A549 (cell line): ENCODE data around the gene CXCL14. TPM values are rescaled to one million over a fixed set of nuclear protein-coding genes. Genes with fewer than 3 reads are reported as not detected.

ENCODE experiments used
- ATAC-seq, 2 experiments: fragments of 200-7000 bp in 1 of 2; fragments of >200 bp in 1 of 2; cut with Nextera tagmentation in 1 of 2; cut with Tn5 transposase in 1 of 2; 3 replicates each; pipeline versions ENCODE4 v1.8.0 to v1.9.1; 2018 to 2020; ENCODE audit warnings: mild to moderate bottlenecking in 1 of 2, moderate library complexity in 1 of 2
- CTCF ChIA-PET: fragments of 300-600 bp; sonication (Branson Sonifier 250); formaldehyde crosslinking; extraction: SDS; loops from one replicate; lab custom pipeline; 2021; ENCODE audit warnings: antibody characterized with exemption, inconsistent platforms; lab: Yijun Ruan, JAX
- POLR2A ChIA-PET: fragments of 350-600 bp; formaldehyde crosslinking; extraction: SDS; loops from one replicate; lab custom pipeline; 2021; ENCODE audit warnings: antibody characterized with exemption, inconsistent platforms; lab: Yijun Ruan, JAX
- DNase-seq, 2 experiments: peaks; one replicate each; pipeline versions ENCODE4 v3.0.0 to v3.0.0-alpha.2; 2011 to 2016; ENCODE audit warnings: low read depth in 1 of 2, low spot score in 1 of 2
- FAIRE-seq: peaks from 2 replicates; lab custom pipeline; 2011; peaks lifted over from hg19 to GRCh38; lab: Jason Lieb, UNC
- H3K27ac ChIP-seq, 2 experiments: fragments of >200 bp; sonication (Bioruptor Twin); formaldehyde crosslinking; 3 replicates each; pipeline ENCODE4 v1.5.1; 2016 to 2017
- H3K4me1 ChIP-seq: fragments of >200 bp; sonication (Bioruptor Twin); formaldehyde crosslinking; 3 replicates; pipeline ENCODE4 v1.6.1; 2016
- H3K4me2 ChIP-seq: fragments of >200 bp; sonication (Bioruptor Twin); formaldehyde crosslinking; 3 replicates; pipeline ENCODE4 v1.6.1; 2016
- H3K4me3 ChIP-seq: fragments of >200 bp; sonication (Bioruptor Twin); formaldehyde crosslinking; 3 replicates; pipeline ENCODE4 v1.5.1; 2016
- H3K9me3 ChIP-seq: fragments of >200 bp; sonication (Bioruptor Twin); formaldehyde crosslinking; 3 replicates; pipeline ENCODE4 v1.6.1; 2016
- CBX2 ChIP-seq: fragments of 200-600 bp; sonication (generic); IDR thresholded peaks from 2 replicates; pipeline ENCODE4 v1.6.1; 2016; ENCODE audit warnings: low read depth, mild to moderate bottlenecking, borderline replicate concordance
- CBX8 ChIP-seq: fragments of 200-600 bp; sonication (generic); IDR thresholded peaks from 2 replicates; pipeline ENCODE4 v1.6.1; 2016
- CHD2 ChIP-seq: fragments of 150-350 bp; IDR thresholded peaks from 2 replicates; pipeline ENCODE4 v1.6.1; 2014; ENCODE audit warnings: low read length; ENCODE audit not compliant: partially characterized antibody
- E2F6 ChIP-seq: IDR thresholded peaks from 2 replicates; pipeline ENCODE4 v1.6.1; 2012; ENCODE audit warnings: low read depth, borderline replicate concordance
- FOSB ChIP-seq: fragments of 250-450 bp; sonication (Bioruptor Pico); IDR thresholded peaks from 2 replicates; pipeline ENCODE4 v1.5.0; 2020; ENCODE audit warnings: mild to moderate bottlenecking, moderate library complexity
- FOSL2 ChIP-seq, 2 experiments: fragments of 450-650 bp in 1 of 2; fragments of >200 bp in 1 of 2; sonication (Bioruptor Twin) in 1 of 2; formaldehyde crosslinking; IDR thresholded peaks; 2 replicates each; pipeline versions ENCODE4 v1.5.0 to v1.6.1; 2016 to 2020; ENCODE audit warnings: mild to moderate bottlenecking in 1 of 2, moderate library complexity in 1 of 2
- FOXS1 ChIP-seq: fragments of 250-450 bp; sonication (Bioruptor Pico); IDR thresholded peaks from 2 replicates; pipeline ENCODE4 v1.5.0; 2020; ENCODE audit warnings: mild to moderate bottlenecking, moderate library complexity
- HOXA7 ChIP-seq: fragments of 250-450 bp; sonication (Bioruptor Pico); IDR thresholded peaks from 2 replicates; pipeline ENCODE4 v1.5.0; 2020; ENCODE audit warnings: mild to moderate bottlenecking, moderate library complexity
- HOXB5 ChIP-seq: fragments of 250-450 bp; sonication (Bioruptor Pico); IDR thresholded peaks from 2 replicates; pipeline ENCODE4 v1.5.0; 2020; ENCODE audit warnings: mild to moderate bottlenecking, moderate library complexity
- KDM1A ChIP-seq: fragments of 200-600 bp; sonication (generic); IDR thresholded peaks from 2 replicates; pipeline ENCODE4 v1.6.1; 2016; ENCODE audit warnings: low read depth, mild to moderate bottlenecking
- NFE2L2 ChIP-seq: fragments of 150-350 bp; conservative IDR thresholded peaks from 2 replicates; pipeline ENCODE4 v1.6.1; 2014; ENCODE audit warnings: low read length
- NPAS2 ChIP-seq: fragments of 250-450 bp; sonication (Bioruptor Pico); IDR thresholded peaks from 2 replicates; pipeline ENCODE4 v1.8.0; 2022; ENCODE audit warnings: mild to moderate bottlenecking, moderate library complexity, borderline replicate concordance
- POLR2AphosphoS2 ChIP-seq: conservative IDR thresholded peaks from 2 replicates; pipeline ENCODE4 v1.6.1; 2012; ENCODE audit warnings: low read length, improper control_type of control experiment, inconsistent platforms
- RAD21 ChIP-seq, 2 experiments: fragments of >200 bp in 1 of 2; sonication (Bioruptor Twin) in 1 of 2; formaldehyde crosslinking in 1 of 2; IDR thresholded peaks in 1 of 2; conservative IDR thresholded peaks in 1 of 2; 2 replicates in 1 of 2; 3 replicates in 1 of 2; pipeline ENCODE4 v1.6.1; 2012 to 2018; ENCODE audit warnings: inconsistent platforms in 1 of 2
- RARB ChIP-seq: fragments of 250-450 bp; sonication (Bioruptor Pico); IDR thresholded peaks from 2 replicates; pipeline ENCODE4 v1.8.0; 2021; ENCODE audit warnings: mild to moderate bottlenecking, moderate library complexity
- RFX5 ChIP-seq: fragments of 450-650 bp; IDR thresholded peaks from 2 replicates; pipeline ENCODE4 v1.7.1; 2014; ENCODE audit warnings: antibody characterized with exemption, mild to moderate bottlenecking, moderate library complexity
- RNF2 ChIP-seq: fragments of 200-600 bp; sonication (generic); IDR thresholded peaks from 2 replicates; pipeline ENCODE4 v1.6.1; 2016; ENCODE audit warnings: low read depth, mild to moderate bottlenecking, antibody characterized with exemption, moderate library complexity, borderline replicate concordance
- SMC3 ChIP-seq: fragments of >200 bp; sonication (Bioruptor Twin); formaldehyde crosslinking; IDR thresholded peaks from 3 replicates; pipeline ENCODE4 v1.6.1; 2018; ENCODE audit warnings: inconsistent platforms
- SREBF2 ChIP-seq: fragments of 450-650 bp; IDR thresholded peaks from 2 replicates; pipeline ENCODE4 v1.6.1; 2014; ENCODE audit warnings: mild to moderate bottlenecking, moderate library complexity
- TFCP2L1 ChIP-seq: fragments of 250-450 bp; sonication (Bioruptor Pico); IDR thresholded peaks from 2 replicates; pipeline ENCODE4 v1.5.0; 2021; ENCODE audit warnings: mild to moderate bottlenecking
- ZC3H11A ChIP-seq: fragments of 450-650 bp; IDR thresholded peaks from 2 replicates; pipeline ENCODE4 v1.6.1; 2014; ENCODE audit warnings: antibody characterized with exemption, mild to moderate bottlenecking
- ZFP36 ChIP-seq: fragments of 450-650 bp; IDR thresholded peaks from 2 replicates; pipeline ENCODE4 v1.6.1; 2014; ENCODE audit warnings: borderline replicate concordance; ENCODE audit not compliant: partially characterized antibody
- WGBS: methylation state at CpG from one replicate; pipeline ENCODE4 v1.1.6; 2017; ENCODE audit errors: missing lambda C conversion rate; 5-methylcytosine and 5-hydroxymethylcytosine counted together
- polyA plus RNA-seq, 4 experiments: library from polyadenylated mRNA; depleted of rRNA in 3 of 4; stranded (reverse); fragments of >200 nt; fragmentation: RNase III in 1 of 4; extraction: RNeasy Plus Mini Kit Qiagen cat#74134 plus additional on column Dnase treatment in 1 of 4; gene quantifications; 2 replicates in 3 of 4; 3 replicates in 1 of 4; pipeline ENCODE4 v1.2.3, GENCODE V29; 2011 to 2017
- TF ChIP-seq, protein P1 (sequence below): IDR thresholded peaks from 2 replicates; pipeline ENCODE4 v1.6.1; 2012
- TF ChIP-seq, protein P2 (sequence below): fragments of 450-650 bp; IDR thresholded peaks from 2 replicates; pipeline ENCODE4 v1.6.1; 2014; ENCODE audit warnings: antibody characterized with exemption
- TF ChIP-seq, protein P3 (sequence below): fragments of >200 bp; sonication (Bioruptor Twin); formaldehyde crosslinking; IDR thresholded peaks from 3 replicates; pipeline ENCODE4 v1.6.1; 2016

The CXCL14 gene
- polyA plus RNA-seq, 2 of the 4 experiments (the other 2 are of a cell fraction): 0.12 TPM; not detected in 1

DNA sequence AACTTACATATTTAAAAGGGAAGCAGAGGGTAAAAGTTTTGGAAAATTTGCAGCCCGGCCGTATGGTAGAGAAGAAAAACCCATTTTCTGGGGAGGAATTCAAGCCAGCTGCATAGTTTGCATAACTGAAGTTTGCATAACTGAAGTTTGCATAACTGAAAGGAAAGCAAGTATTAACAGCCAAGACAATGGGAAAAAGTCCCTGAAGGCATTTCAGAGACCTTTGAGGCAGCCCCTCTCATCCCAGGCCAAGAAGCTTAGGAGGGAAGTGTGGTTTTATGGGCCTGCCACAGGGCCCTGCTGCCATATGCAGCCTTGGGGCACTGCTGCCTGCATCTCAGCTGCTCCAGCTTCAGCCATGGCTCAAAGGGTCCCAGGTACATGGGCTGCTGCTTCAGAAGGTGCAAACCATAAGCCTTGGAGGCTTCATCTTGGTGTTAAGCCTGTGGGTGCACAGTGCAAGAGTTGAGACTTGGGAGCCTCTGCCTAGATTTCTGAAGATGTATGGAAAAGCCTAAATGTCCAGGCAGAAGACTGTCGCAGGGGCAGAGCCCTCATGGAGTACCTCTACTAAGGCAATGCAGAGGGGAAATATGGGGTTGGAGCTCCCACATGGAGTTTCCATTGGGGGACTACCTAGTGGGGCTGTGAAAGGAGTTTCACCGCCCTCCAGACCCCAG, 36.9 kb upstream of the CXCL14 start:
- no peak for ATAC-seq
- DNase-seq: no peak
- no peak for FAIRE-seq
- Histone ChIP-seq H3K4me3 (no peak overlapping the region), H3K4me2 (no peak overlapping the region), H3K9me3 (peaks cover 16% of the 10 kb centered on the region; the same call in 2 of the 3 replicates), H3K27ac (no peak overlapping the region), H3K4me1 (no peaks in the 10 kb centered on the region)
- ChIA-PET CTCF (interaction anchor here (1.4 kb wide), 1 partner anchor 150 kb away, joined by 5 read pairs; no protein-coding TSS in a partner anchor), POLR2A (no interaction called here)
- 22% methylated on average over 4 of the region's 4 CpGs for WGBS
- no peak for TF ChIP-seq SMC3

- Histone ChIP-seq H3K9me3 (peaks cover 16% of the 10 kb centered on the region; the same call in 2 of the 3 replicates), H3K4me3 (no peak overlapping the region), H3K4me1 (no peaks in the 10 kb centered on the region), H3K27ac (no peak overlapping the region), H3K4me2 (no peak overlapping the region)
- CTCF ChIA-PET: interaction anchor here (1.4 kb wide), 1 partner anchor 150 kb away, joined by 5 read pairs; no protein-coding TSS in a partner anchor
- ATAC-seq: no peak
- no peak for TF ChIP-seq SREBF2
- TF ChIP-seq RNF2: no peak
- no peak for TF ChIP-seq CBX8
- no peak for TF ChIP-seq FOXS1 (CRISPR knock-in tag)
- no peak for TF ChIP-seq RFX5
- no peak for TF ChIP-seq ZC3H11A
- TF ChIP-seq NFE2L2: no peak
- no peak for TF ChIP-seq RAD21 (conservative IDR thresholded peaks at IDR 0.05 in 1 of 2, IDR thresholded peaks at IDR 0.05 in 1 of 2)
- no peak for TF ChIP-seq HOXA7 (CRISPR knock-in tag)
- TF ChIP-seq CHD2: no peak
- TF ChIP-seq POLR2AphosphoS2: no peak
- no peak for TF ChIP-seq FOSL2 (IDR thresholded peaks at IDR 0.05)
- no peak for TF ChIP-seq FOSL2 (CRISPR knock-in tag; IDR thresholded peaks at IDR 0.05)
- no peak for TF ChIP-seq FOSB (CRISPR knock-in tag)
- POLR2A ChIA-PET: no interaction called here
- no peak for FAIRE-seq
- DNase-seq: no peak
- WGBS: 0% methylated on average over 1 of the region's 1 CpG
Measured at GRCh38 chr5:135615171-135615570, 36.4 kb upstream of the CXCL14 start.

- Histone ChIP-seq H3K4me3 (no peak overlapping the region), H3K27ac (no peak overlapping the region), H3K4me1 (no peaks in the 10 kb centered on the region), H3K9me3 (no peaks in the 10 kb centered on the region), H3K4me2 (no peak overlapping the region)
- no peak for FAIRE-seq
- no peak for DNase-seq
- TF ChIP-seq TFCP2L1 (CRISPR knock-in tag): no peak
- 14% methylated on average over 4 of the region's 4 CpGs for WGBS
- ChIA-PET CTCF (interaction anchor here (1.8 kb wide), 1 partner anchor 44 kb away, joined by 6 read pairs; no protein-coding TSS in a partner anchor), POLR2A (no interaction called here)
- ATAC-seq: no peak
Measured at GRCh38 chr5:135609981-135610380, 31.2 kb upstream of the CXCL14 start.

GRCh38 chr5:135608761-135609443, 30.1 kb upstream of the CXCL14 start:
- no peak for ATAC-seq
- Histone ChIP-seq H3K4me2 (no peak overlapping the region), H3K4me1 (no peaks in the 10 kb centered on the region), H3K27ac (no peak overlapping the region), H3K4me3 (no peak overlapping the region), H3K9me3 (no peaks in the 10 kb centered on the region)
- CTCF ChIA-PET: interaction anchor here (1.8 kb wide), 1 partner anchor 43 kb away, joined by 6 read pairs; no protein-coding TSS in a partner anchor
- no peak for FAIRE-seq
- DNase-seq: no peak
- 2% methylated on average over 4 of the region's 4 CpGs for WGBS
- POLR2A ChIA-PET: no interaction called here
- TF ChIP-seq, protein P1, sequence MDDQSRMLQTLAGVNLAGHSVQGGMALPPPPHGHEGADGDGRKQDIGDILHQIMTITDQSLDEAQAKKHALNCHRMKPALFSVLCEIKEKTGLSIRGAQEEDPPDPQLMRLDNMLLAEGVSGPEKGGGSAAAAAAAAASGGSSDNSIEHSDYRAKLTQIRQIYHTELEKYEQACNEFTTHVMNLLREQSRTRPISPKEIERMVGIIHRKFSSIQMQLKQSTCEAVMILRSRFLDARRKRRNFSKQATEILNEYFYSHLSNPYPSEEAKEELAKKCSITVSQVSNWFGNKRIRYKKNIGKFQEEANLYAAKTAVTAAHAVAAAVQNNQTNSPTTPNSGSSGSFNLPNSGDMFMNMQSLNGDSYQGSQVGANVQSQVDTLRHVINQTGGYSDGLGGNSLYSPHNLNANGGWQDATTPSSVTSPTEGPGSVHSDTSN: no peak
- no peak for TF ChIP-seq E2F6
- TF ChIP-seq FOSL2 (IDR thresholded peaks at IDR 0.05): no peak
- no peak for TF ChIP-seq FOSL2 (CRISPR knock-in tag; IDR thresholded peaks at IDR 0.05)
- TF ChIP-seq ZFP36: no peak
- no peak for TF ChIP-seq FOSB (CRISPR knock-in tag)
- no peak for TF ChIP-seq ZC3H11A
- TF ChIP-seq RNF2: no peak
- TF ChIP-seq NFE2L2: no peak
- no peak for TF ChIP-seq KDM1A
- TF ChIP-seq RARB: no peak
- no peak for TF ChIP-seq HOXB5 (CRISPR knock-in tag)
- TF ChIP-seq NPAS2: no peak
- no peak for TF ChIP-seq CBX2
- TF ChIP-seq, protein P2, sequence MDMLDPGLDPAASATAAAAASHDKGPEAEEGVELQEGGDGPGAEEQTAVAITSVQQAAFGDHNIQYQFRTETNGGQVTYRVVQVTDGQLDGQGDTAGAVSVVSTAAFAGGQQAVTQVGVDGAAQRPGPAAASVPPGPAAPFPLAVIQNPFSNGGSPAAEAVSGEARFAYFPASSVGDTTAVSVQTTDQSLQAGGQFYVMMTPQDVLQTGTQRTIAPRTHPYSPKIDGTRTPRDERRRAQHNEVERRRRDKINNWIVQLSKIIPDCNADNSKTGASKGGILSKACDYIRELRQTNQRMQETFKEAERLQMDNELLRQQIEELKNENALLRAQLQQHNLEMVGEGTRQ: no peak
- TF ChIP-seq, protein P3, sequence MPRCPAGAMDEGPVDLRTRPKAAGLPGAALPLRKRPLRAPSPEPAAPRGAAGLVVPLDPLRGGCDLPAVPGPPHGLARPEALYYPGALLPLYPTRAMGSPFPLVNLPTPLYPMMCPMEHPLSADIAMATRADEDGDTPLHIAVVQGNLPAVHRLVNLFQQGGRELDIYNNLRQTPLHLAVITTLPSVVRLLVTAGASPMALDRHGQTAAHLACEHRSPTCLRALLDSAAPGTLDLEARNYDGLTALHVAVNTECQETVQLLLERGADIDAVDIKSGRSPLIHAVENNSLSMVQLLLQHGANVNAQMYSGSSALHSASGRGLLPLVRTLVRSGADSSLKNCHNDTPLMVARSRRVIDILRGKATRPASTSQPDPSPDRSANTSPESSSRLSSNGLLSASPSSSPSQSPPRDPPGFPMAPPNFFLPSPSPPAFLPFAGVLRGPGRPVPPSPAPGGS: no peak
- TF ChIP-seq FOXS1 (CRISPR knock-in tag): no peak
